ENCODE measurements around the gene ALDH8A1.

The ALDH8A1 gene, protein sequence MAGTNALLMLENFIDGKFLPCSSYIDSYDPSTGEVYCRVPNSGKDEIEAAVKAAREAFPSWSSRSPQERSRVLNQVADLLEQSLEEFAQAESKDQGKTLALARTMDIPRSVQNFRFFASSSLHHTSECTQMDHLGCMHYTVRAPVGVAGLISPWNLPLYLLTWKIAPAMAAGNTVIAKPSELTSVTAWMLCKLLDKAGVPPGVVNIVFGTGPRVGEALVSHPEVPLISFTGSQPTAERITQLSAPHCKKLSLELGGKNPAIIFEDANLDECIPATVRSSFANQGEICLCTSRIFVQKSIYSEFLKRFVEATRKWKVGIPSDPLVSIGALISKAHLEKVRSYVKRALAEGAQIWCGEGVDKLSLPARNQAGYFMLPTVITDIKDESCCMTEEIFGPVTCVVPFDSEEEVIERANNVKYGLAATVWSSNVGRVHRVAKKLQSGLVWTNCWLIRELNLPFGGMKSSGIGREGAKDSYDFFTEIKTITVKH

DNA sequence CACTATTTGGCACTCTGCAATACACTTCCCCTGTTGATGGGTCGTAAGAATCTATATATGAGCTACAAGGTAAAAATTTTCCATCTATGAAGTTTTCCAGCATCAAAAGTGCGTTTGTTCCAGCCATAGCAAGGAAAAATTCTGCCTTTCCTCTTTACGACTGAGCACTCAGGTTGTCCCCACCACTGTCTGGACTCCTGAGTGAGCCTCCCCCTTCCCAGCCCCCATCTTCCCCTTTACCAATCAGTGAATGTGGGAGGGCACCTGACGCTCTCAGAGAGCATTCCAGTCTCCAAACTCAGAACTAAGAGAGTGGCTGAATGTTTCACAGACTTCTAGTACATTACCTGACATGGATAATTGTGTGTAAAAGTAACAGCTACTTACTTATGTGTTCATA, at the start of gene ALDH8A1:
ALDH8A1 (minus strand) TSS at position 175 of the 400 bp plus-strand sequence; CDS start at position 127, 48 bp downstream.
- DNase-seq: no peak

DNA sequence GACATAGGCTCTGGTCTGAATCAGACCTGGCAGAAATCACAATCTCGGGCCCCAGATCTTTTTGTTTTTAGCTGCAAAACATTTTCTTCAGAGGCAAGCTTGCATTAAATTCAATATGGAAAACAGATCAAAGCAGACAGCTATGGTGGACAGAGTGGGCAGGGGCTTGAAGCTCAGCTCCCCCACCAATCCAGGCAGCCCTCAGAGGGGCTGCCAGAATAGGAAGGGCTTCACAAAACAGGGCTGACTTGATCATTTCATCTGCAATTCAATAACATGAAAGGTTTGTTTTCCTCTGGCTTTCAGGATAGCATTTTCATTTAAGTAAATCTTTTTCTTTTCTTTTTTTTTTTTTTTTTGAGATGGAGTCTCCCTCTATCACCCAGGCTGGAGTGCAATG, 49.2 kb upstream of the ALDH8A1 start:
- no peak for DNase-seq

DNA sequence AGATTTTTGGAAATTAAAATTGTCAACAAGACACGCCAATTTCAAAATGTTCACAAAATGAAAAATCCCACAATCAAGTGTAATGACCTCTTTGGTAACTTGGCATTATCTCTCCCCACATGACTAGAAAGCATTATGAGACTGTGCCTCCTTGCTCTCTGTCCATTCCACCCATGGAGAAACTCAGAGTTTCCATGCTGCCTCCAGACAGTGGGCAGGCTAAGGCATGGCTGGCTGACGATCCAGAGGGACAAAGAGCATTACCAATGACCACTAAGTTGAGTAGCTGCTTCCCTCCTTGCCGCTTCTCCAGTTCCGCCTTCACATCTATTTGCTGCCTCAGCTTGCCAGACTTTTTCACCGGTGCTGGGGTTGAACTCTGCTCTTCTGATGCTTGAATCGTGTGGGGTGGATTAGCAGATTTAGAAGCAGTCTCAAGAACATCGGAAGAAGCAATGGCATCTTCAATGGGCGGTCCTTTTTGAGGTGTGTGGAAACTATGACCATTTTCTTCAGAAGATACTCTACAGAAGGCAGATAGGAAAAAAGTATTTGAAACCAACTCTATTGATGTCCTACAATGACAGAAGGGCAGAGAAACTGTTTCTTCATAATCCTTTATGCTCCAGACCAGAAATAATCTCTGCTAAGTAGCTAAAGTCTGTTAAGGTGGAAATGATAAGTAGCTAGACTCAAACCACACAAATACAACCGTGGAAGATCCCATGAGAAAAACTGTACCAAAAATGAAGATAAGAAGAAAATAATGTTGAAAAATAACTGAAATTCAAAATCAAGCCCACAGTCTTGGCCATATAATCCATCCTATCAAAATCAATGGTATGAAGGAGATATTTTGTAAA, 47.5 kb upstream of the ALDH8A1 start:
- DNase-seq: no peak

DNA sequence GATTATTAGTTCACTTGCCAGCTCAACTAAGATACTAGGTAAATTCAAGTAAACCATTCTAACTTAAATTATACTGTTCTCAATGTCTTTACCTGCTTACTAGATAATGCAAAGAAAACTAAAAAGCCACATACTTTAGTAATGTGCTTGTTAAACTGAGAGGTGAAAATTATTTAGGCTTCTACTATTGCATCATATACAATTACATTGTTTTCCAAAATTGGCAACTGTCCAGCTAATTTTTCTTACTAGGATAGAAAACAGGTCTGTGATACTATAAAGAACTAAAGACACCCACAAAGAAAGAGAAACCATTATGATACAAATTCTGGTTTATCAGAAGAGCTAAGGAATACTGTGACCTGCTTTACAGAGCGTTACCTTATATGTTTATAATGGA, 45.6 kb upstream of the ALDH8A1 start:
- no peak for DNase-seq

DNA sequence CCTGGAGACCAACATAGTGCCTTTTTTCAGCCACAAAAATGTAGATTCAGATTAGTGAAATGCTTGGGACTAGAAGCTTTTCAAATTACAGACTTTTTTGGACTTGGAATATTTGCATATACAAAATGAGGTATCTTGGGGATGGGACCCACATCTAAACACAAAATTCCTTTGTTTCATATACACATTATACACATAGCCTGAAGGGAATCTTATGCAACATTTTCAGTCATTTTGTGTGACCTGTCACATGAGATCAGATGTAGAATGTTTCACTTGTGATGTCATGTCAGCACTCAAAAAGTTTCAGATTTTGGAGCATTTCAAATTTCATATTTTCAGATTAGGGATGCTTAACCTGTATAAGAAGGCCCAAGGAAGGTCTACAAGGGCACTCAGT, 44.5 kb upstream of the ALDH8A1 start:
- no peak for DNase-seq

DNA sequence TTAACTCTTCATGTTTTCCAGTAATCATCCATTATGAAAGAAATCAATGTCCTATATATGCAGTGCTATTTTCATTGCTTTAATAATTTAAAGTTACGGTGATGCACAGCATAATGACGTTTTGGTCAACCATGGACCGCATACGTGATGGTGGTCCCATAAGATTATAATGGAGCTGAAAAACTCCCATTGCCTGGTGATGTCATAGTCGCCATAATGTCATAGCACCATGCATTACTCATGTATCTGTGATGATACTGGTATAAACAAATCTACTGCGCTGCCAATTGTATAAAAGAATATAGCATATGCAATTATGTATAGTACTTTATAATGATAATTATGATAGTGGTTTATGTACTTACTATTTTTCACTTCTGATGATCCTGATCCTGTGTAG, 42.3 kb upstream of the ALDH8A1 start:
- DNase-seq: no peak

DNA sequence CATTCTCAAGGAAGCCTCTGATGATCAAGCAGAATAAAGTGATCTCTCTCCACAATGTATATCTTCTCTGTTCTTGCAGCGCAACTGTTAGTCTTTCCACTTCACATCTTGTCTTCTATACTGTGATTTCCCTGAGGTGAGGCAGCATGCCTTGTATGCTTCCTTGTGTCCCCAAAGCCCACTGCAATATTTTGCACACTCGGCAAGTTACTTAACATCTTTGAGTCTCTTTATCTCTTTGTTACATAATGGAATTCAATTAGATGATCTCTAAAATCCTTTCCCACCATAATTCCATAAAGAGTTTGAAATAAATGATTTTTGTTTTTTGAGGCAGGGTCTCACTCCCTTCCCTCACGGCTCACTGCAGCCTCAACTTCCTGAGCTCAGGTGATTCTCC, 40.4 kb upstream of the ALDH8A1 start:
- DNase-seq: no peak

DNA sequence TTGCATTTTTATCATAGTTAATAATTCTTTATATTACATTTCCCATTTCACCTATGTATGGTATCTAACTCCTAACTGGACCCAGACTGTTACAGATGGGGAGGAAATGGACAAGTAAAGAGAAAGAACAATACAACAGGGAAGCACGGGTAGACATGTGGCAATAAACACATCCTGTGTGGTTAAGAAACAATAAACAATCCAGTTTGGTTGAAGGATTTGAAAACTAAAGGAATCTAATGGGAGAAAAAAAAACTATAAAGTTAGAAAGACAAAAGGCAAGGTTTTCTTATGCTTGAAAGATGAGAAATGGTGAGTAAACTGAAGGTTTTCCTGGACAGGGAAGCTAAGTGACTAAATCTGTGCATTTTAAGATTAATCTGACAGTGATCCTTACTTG, 34.9 kb upstream of the ALDH8A1 start:
- no peak for DNase-seq

DNA sequence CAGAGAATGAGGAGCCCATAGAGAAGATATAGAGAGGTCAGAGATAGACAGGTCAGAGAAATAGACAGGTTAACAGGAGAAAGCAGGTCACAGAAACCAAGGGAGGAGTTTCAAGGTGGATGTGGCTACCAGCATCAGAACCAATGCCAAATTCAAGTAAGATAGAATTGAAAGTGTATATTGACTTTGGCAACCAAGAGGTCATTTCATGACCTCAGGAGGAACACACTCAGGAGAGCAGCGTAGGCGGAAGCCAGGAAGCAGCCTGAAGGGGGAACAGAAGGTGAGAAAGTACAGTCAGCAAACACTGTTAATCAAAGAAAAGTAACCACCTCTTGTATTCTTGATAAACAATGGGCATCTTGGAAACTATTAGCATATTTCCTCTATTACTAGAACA, 33.9 kb upstream of the ALDH8A1 start:
- DNase-seq: no peak

DNA sequence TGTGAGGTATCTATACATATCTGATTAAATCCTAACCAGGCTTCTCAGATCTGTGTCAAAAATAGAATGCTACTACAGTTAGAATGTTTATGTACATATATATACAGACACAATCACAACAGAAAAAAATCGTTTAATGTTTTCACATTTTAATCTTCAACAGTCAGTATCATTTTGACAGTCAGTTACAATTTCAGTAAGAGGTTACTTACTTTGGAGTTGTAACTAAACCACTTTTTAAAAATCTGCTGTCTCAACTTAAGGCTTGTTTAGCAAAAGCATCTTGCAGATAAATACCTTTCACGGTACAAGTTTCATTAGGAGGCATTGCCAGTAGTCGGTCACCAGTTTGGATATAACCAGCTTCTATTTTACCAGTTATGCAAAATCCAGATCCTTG, 32.3 kb upstream of the ALDH8A1 start:
- no peak for DNase-seq

DNA sequence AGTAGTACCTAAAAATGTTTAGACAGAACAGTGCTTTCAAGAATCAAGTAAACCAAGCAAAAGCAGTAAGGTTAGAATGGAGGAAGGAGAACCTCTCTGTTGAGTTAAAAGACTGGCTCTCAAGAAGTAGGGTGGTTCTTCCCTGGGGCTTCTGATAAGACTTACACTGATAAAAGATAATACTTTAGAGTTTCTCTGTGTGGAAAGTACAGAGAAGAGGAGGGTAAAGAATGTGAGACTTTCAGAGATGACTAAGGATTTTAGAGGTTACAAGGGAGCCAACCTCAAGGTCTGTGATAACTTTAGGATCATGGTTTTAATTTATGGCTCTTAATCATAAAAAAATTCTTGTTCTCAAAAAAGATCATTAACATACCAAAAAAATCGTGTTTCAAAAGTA, 30.9 kb upstream of the ALDH8A1 start:
- DNase-seq: no peak

DNA sequence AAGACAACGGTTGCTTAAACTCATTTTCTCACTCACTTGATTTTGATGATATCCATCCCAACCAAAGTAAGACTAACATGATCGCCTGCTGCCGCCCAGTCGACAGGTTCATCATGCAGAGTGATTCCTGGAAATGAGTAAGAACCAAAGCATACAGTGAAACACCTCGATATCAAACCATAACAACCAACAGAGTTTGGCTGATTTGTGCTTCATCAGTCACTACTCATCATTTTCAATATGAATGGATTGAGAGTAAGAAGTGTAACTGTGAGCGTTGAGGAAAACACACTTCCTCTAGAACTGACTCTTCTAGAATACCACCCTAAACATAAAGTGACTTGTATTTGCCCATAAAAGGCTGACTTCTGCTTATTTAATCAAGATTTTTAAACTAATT, 29.2 kb upstream of the ALDH8A1 start:
- DNase-seq: no peak

DNA sequence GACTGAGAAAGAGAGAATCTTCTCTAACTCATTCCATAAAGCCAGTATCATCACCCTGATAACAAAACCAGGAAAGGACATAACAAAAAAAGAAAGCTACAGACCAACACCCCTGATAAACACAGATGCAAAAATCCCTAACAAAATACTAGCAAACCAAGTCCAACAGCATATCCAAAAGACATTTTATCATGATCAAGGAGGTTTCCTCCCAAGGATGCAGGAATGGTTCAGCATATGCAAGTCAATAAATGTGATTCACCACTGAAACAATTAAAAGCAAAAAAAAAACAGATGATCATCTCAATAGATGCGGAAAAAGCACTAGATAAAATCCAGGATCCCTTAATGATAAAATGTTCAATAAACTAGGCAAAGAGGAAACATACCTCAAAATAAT, 24.5 kb upstream of the ALDH8A1 start:
- DNase-seq: no peak

DNA sequence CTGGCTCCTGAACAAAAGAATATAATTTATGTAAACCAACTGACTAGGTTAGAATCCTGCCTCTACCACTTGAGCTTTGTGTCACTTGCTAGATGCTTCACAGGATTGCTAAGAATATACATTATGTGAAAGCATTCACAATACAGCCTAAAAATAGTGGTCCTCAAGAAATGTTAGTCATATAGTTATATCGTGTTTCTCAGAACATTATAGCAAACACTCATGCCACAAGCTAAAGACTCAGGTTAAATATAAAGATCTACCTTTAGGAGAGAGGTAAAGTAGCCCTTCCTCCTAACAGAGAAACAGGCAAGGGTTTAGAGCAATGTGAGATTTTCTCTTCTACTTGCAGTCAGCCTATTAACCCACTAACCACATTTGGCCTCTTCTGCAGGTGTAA, 17.8 kb upstream of the ALDH8A1 start:
- no peak for DNase-seq

DNA sequence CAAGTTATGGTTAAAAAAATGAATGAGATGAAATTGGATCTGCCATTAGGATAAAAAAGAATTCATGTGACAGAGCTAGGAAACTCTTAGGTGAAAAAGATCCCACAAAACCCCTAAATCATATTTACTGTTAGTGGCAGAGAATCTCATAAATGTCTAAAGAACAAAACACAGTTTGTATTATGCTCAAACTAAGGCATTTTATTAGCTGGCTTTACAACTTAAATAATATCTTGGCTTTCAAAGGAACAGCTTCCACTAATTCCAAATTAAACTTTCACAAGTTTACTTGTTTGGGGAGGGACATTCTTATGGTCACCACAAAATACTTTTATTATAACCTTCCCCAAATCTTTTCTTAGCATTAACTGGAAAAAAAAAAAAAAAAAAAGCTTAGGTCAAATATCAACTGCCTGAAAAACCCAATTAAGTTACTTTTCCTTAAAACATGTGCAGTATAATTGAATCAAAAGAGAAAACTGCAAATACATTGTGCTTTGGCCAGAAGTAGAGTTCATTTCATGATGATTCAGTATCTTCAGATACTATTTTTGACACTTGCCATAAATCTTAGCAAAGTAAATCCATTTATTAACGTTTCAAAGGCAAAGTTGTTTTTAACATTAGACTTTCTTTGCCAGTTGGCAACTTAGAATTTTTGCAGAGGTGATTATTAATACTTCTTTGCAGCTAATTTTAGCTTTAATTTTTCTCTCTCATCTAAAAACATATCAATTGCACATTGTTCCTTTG, 14.7 kb upstream of the ALDH8A1 start:
- no peak for DNase-seq

DNA sequence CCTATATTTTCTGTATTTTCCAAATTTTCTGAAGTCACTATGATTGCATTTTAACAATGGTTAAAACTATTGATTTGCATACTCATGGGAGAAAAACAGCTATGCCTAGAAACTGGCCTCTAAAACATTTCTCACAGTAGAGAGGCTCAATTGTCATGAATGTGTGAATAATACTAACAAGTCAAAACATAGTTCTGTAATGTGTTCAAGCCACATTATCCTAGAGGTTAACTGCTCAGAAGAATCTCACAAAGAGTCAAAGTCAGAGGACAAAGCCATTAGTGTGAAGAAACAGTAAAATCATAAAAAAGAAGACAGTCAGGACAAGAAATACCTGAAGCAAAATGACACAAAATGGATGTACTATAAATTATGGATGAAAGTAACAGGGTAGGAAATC, 12.5 kb upstream of the ALDH8A1 start:
- DNase-seq: no peak

DNA sequence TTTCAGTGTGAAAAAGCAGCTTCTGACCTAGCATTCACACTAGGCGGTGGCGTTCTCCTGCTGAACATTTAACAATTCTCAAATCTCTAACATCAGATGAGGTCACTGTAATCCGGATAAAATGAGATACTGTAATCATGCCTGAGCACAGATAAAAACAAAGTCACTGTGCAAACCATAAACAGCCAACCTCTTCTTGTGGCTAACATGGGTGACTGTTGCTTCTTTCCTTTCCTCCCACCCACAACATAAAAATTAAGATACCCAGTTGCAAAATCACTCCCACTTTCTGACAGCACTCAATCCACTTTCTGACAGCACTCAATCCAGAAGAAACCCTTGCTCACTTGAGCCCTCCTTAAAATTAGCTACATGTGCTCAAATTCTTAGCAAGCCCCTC, 11.5 kb upstream of the ALDH8A1 start:
- DNase-seq: no peak

DNA sequence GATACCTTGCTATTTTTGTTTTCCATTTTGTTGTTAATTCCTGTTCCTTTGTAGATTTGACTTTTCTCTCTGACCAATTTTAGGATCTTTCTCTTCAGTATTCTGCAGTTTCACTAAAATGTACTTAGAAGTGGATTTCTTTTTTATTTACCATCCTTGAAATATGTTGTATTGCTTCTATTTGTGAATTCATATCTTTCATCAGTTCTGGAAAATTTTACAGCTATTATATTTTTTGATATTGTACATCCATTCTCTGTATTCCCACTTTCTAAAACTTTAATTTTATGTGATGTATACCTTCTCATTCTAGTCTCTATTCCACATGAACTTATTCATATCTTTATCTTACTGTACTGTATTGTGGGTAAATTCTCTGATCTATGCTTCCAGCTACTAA, 9.7 kb upstream of the ALDH8A1 start:
- no peak for DNase-seq

DNA sequence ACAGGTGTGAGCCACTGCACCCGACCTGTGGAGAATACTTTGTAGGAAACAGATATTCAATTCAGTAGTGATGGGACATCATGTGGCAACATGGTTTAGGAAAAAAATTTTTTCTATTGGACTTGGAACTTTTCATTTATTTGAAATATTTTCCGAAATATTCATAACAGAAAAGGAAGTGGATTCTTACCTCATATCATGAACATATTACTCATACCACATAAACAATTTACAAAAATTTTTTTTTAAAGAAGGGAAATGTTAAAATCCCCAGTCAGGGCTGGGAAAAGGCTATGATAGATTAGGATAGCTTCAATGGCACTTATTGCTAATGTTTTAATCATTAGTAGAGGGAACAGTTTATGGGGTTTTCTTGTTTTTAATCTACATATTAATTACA, 6.8 kb upstream of the ALDH8A1 start:
- DNase-seq: no peak

DNA sequence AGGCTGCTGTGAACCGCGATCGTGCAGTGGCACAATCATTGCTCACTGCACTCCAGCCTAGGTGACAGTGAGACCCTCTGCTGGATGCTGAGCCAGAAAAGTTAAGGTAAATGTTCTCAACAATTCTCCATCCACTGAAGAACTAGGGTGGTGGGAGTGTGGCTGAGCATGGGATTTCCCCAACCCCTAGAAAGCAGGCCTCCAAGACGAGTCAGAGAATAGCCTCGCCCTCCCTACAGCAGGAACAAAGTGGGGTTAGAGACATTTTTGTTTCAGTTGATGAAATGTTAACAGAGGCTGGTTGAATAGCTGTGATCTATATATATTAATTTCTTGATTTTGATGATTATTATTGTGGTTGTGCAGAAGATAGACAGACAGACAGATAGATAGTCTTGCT, 6.1 kb upstream of the ALDH8A1 start:
- DNase-seq: no peak

DNA sequence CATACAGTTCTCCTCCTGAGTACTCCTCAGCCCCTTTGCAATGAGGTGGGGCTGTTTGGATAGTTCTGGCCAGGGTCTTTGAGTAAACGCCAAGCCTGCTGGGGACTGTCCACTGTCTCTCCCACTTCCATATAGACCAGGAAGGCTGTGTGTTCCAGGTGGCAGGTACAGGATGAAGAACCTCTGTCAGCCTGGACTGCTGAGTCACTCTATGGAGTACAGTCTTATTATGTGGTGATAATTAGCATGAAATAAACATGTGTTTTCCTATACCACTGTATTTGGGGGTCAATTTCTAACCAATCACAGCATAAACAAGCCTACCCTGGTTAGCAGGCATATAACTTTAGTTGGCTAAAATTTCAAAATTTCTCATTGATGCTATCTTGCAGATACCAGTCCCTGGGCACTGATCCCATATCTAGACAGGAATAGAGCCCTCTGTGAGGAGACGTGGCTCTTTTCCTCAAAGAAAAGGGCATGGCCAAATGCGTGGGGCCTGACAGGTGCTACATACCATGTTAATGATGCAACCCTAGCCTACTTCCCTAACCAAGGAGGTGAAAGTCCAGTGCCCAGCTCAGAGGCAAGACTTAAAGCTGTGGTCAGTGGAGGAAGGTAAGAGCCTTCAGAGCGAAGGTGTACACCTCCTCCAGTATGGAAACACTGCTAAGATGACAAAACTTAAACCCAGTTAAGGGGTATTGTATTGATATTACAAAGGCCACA, 4.5 kb upstream of the ALDH8A1 start:
- DNase-seq: no peak

DNA sequence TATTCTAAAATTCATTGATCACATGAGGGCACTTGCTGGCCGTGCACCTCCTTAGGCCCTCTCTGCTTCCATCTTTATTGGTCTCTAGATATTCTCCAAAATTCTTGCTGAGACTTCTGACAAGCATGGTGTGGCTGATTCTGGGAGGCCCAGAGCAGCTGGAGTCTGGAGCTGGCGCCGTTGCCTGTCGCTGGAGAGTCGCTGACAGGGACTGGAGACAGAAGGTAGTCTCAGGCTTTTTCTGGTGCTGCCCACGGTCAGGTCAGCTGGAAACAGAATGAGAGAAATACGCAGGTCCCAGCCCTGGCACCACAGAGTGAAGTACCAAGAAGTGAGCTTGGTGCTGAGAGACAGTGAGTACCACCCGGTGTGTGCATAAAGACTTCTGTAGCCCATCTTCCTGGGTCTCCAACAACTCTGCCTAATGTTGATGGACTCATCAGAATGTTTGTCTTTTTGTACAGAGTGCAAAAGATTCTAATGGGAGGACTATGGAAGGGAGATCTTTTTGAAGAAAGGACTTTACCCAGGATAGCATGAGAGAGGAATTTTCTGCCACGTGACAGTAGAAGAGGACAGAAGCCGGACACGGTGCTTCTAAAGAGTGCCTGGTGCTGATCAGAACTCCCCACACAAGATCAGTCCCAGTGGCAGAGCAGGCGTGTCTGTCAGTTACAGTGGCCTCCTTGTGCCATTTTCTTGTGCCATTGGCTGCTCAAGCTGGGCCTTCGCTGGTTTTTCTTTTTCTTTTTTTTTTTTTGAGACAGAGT, 1.8 kb upstream of the ALDH8A1 start:
- DNase-seq: no peak

All from cortex of kidney (tissue), 1 donor.